ENCODE results near the gene TBC1D30.

DNA sequence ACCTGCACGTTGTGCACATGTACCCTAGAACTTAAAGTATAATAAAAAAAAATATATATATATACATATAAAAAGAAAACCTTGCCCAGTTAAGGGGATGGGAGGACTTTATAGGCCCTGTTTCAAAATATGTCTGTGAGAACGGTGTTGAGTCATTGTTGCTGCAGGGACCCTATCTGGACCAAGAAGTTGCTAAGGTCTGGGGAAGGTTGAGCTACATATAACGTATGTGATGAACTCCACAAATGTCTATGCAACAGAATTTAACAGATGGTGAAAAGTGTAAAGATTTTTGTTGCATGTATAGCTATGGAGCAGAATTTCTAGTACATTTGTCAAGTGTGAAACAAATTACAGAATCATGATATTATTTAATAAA, 59.7 kb downstream of the TBC1D30 start:
- TF ChIP-seq CTCF (IDR thresholded peaks at IDR 0.05): no peak
- no peak for TF ChIP-seq POLR2A (IDR thresholded peaks at IDR 0.05)

Measured in lower leg skin (tissue), 3 donors.